Measurements from ENCODE around the gene RBM8A.

Gene RBM8A

GRCh38 chr1:145927063-145927886, at the start of gene RBM8A:
RBM8A (minus strand) TSS chr1:145927484; CDS start chr1:145927426, 58 bp downstream.
- DNase-seq (ENCODE audit: low read depth): peak; percentile 99

DNA sequence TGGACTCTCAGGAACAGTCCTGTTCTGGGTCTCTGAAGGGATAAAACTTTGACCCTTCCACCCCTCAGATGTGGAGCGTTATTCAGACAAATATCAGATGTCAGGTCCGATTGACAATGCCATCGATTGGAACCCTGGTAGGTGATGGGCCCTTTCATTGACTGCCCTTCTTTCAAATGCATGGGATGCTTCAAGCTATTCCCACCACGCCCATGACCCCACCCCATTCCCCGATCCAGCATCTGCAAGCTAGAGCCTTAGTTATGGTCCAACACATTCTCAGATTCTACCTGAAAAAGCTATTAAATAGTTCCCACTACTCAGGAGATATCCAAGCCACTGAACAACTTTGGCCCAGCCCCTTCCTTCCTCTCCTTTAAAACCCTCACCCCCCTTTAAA, 49.7 kb upstream of the RBM8A start:
- DNase-seq (ENCODE audit: low read depth): no peak

DNA sequence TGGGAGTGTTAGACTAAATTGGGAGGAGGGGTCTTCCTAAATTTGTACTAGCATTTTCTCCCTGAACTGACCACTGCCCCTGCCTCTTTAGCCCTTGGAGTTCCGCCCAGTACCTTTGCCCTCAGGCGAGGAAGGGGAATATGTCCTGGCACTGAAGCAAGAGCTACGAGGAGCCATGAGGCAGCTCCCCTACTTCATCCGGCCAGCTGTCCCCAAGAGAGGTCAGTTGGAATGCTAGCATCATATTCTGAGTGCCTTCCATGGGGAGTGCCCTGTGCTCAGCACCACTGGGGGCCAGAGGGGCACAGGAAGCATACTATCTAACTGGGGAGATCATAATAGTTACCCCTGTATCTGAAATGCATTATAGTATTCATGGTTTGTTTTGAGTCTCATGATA, 47.9 kb upstream of the RBM8A start:
- DNase-seq (ENCODE audit: low read depth): no peak

DNA sequence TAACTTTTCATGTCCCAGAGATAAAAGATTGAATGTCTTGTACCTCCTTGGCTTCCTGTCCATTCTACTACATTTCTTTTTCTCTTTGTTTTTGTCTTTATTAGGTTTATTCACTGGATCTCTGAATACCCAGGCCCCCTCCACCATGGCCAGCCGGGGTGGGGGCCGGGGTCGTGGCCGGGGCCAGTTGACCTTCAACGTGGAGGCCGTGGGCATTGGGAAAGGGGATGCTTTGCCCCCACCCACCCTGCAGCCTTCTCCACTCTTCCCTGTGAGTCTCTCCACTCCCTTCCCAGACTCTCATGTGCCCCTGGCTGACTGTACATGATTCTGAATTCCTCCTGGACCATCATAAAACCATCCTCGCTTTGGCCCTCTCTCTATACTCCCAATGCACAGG, 47.4 kb upstream of the RBM8A start:
- DNase-seq (ENCODE audit: low read depth): no peak

GRCh38 chr1:145972580-145972979, 45.3 kb upstream of the RBM8A start:
- DNase-seq (ENCODE audit: low read depth): no peak

DNA sequence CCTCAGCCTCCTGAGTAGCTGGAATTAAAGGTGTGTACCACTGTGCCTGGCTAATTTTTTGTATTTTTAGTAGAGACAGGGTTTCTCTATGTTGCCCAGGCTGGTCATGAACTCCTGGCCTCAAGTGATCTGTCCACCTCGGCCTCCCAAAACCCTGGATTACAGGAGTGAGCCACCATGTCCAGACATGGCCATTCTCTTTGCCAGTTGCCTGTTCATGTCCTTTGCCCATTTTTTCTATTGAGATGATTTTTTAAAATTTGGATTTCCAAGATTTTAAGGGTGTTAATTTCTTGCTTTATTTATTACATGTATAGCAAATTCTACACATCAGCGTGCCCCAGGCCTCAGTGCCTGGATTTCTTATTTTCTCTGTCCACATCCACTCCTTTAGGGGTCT, 40.0 kb upstream of the RBM8A start:
- no peak for DNase-seq (ENCODE audit: low read depth)

DNA sequence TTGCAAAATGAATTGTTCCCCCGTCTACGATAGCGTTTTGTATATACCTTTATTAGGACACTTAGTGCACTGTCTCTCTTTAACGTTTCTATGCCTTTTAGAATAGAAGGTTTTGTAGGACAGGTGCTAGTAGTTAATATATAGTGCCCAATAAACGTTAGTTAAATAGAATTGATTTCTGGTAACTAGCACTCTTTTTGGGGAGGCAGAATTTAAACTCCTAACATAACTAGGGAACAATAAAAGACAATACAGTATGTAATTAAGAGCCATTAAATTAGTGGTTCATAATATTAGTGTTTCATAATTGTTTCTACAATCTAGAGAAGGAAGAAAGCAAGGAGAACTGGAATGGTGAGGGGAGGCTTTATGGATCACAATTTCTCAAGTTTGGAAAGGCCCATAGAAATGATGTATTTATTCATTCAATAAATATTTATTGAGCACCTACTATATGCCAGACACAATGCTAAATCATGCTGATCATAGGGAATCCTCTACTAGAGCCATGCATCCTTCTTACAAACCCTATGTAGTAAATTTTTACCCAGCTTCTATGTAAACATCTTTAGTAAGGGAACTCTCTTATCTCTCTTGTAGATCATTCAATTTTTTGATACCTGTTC, 37.9 kb upstream of the RBM8A start:
- no peak for DNase-seq (ENCODE audit: low read depth)

DNA sequence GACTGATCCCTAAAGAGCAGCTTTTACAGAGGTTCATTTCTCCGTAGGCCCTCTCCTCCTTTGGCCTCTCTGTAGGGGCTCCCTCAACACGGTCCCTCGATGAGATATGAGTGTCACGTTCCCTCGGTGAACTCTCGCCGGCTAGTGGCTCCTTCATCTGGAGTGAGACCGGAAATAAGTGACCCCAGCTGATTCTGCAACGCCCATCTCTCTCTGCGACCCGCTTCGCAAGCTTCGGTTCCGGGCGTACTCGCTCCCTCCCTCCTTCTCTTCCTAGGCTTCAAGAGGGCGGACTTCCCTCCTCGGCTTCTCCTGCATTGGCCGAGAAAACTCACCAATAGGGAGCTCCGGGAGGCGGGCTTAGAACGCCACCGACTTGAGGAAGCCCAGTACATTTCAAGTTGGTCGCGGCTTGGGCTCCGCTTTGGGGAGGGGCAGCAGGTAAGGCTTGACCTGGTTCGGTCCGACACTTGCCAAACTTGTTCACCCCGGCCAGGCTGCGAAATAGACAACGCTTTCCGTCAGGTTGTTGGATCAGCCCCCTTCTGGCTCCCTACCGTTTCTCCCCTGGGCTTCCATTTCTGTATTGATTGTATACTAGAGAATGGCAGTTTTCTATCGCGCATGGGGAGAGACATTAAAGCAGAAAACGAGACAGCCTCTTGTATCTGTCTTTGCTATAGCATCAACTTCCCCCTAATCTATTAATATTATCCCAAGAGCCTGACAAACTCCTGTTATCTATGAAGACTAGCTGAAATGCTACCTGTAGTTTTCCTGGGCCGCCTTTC, 37.2 kb upstream of the RBM8A start, which contains the start of the genes ANKRD34A and POLR3GL:
ANKRD34A (minus strand) TSS at position 248 of the 791 bp plus-strand sequence. CDS start 2,816 bp downstream, outside the sequence.
POLR3GL (plus strand) TSS at position 363 of the 791 bp plus-strand sequence. CDS start 10,176 bp downstream, outside the sequence.
- DNase-seq (ENCODE audit: low read depth): peak; percentile 95

- peak; percentile 45 for DNase-seq (ENCODE audit: low read depth)
These were observed 36.2 kb upstream of the RBM8A start for GRCh38 chr1:145963265-145964019.

GRCh38 chr1:145962157-145963102, 35.1 kb upstream of the RBM8A start:
- no peak for DNase-seq (ENCODE audit: low read depth)

- no peak for DNase-seq (ENCODE audit: low read depth)
These were observed 34.3 kb upstream of the RBM8A start for GRCh38 chr1:145961425-145962156.

DNA sequence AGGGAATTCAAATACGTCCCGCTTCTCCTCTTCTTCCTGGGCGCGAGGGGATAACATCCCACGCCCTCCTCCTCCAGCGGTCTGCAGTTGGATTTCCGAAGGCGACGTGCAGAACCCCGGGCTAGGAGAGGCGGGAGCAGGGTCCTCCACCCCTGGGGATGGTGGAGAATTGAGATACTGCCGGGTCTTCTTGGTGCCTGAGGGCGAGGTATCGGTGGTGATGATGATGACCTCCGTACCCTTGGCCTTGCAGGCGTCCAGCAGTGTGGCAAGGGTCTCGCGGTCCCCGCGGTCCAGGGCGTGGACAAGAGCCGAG, 33.8 kb upstream of the RBM8A start:
- no peak for DNase-seq (ENCODE audit: low read depth)

DNA sequence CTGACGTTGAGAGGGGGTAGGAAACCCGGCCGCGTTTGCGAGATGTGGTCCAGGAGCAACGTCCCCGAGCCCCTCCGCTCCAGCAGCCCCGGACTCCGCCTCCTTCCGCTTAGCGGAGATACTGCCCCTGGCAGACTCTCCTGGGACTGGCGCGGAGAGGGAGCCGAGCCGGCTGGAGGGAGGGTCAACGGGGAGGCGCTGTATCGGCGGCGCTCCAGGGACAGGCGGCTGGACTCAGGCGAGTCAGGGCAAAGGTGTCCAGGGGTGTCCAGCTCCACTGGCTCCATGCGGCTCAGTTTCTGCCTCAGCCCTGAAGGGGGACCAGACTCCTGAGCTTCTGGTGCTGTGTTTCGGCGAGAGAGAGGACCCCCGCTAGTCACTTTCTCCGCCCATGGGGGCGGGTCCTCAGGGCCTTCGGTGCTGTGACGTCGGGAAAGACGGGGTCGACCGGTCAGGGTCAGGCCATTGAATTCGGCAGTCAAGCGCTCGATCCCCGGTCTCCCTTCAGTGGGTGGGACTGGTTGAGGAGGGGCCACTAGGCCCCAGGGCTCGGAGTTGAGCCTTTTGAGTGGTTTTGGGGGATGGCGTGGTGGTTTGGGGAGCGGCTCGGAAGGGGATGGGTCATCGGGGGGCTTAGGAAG, 33.3 kb upstream of the RBM8A start:
- DNase-seq (ENCODE audit: low read depth): peak; percentile 63

DNA sequence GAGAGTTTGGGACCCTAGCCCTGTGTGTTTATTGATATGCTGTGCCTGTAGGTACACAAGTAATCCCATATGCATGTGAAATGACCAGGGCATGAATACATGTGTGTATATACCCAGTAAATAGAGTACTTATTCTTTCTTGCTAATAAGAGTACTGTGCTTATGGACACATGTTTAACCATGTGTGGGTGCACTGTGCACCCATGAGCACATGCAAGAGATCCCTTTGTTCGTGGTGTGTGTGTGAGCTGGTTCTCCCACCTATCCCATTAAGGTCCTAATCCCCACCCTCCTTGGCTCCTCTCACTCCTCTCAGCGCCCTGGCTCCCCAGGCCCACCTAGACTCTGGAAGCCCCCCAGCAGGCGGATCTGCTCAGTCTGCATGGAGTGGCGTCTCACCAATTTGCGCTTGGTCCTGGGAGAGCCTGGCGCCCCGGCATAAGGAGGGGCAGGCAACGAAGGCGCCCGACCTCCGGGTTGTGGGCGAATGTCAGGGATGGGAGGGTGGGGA, 32.7 kb upstream of the RBM8A start:
- DNase-seq (ENCODE audit: low read depth): no peak

DNA sequence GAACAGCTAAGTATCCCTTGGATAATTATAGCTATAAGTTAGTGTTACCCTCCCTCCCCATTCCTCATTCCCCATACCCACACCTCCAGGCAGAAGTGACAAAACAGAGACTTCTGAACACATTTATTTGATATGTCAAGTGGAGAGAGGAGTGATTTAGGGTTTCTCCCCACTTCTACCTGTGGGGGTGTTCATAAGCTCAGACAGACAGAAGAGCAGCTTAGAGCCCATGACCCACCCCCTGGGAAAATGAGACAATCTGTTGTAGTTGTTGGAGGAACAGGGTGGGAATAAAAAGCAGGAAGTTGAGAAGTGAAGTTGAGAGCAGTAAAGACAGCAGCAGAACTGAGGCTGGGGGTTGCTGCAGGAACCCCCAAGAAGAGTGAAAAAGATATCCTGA, 32.0 kb upstream of the RBM8A start:
- DNase-seq (ENCODE audit: low read depth): no peak

GRCh38 chr1:145958734-145959133, 31.4 kb upstream of the RBM8A start:
- no peak for DNase-seq (ENCODE audit: low read depth)

GRCh38 chr1:145957443-145958319, 30.4 kb upstream of the RBM8A start, which contains the start of gene LIX1L:
LIX1L (minus strand) TSS chr1:145958017; CDS start chr1:145957927, 90 bp downstream.
- DNase-seq (ENCODE audit: low read depth): peak; percentile 98

DNA sequence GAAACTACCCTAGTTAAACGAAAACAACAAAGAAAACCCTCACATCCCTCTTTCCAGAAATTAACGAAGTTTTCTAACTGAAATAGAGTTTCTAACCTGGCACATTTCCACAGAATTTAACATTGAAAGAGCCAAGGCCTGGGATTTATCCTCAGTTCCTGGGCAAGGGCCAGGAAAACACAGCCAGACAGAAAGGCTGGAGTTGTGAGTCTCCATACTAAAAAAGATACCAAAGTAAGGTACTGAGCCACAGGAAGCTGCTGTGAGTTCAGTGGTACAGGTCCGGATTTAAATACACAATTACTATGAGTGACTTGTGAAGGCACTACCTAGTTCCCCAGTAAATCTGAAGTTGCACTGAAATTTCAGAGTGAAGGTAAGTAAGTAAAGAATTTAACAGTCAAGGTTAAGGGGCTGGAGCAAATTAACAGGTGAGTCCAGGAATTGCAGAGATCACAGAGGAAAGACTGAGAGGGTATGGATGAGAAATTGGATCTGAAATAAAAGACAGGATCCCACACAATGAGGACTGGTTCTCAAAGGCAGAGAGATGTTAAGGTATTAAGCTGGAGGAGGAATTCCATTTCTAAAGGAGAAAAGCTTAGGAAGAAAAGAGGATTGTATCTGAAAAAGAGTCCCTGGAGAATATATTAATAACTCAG, 29.6 kb upstream of the RBM8A start:
- no peak for DNase-seq (ENCODE audit: low read depth)
